Activated CD8-positive, alpha-beta T cell treated with anti-CD3 and anti-CD28 coated beads for 36 hours (primary cell): ENCODE measurements around the gene POLDIP2. TPM values are rescaled to one million over a fixed set of nuclear protein-coding genes. Genes with fewer than 3 reads are reported as not detected.
"Not testable (repeated sequence)": the region's sequence is repeated elsewhere in the genome, so short reads cannot be mapped to it uniquely, and the experiment has no call there.

ENCODE experiments used
- ATAC-seq: fragments of 200-7000 bp; cut with Tn5 transposase; one replicate; pipeline ENCODE4 v1.10.0; 2021; ENCODE audit warnings: mild to moderate bottlenecking, moderate library complexity
- CTCF ChIA-PET: fragments of 350-600 bp; sonication (Branson Sonifier 250); formaldehyde crosslinking; loops from one replicate; lab custom pipeline; 2021; ENCODE audit warnings: antibody characterized with exemption; lab: Charles Lee
- POLR2A ChIA-PET: fragments of 350-600 bp; sonication (Branson Sonifier 250); formaldehyde crosslinking; loops from one replicate; lab custom pipeline; 2021; ENCODE audit warnings: antibody characterized with exemption; lab: Charles Lee
- DNase-seq: peaks from one replicate; pipeline ENCODE4 v3.0.0-alpha.2; 2020
- H3K27ac Mint-ChIP-seq: one replicate; pipeline ENCODE4 v1.8.0; 2021; ENCODE audit warnings: mild to moderate bottlenecking, mixed read lengths
- H3K27me3 Mint-ChIP-seq: one replicate; pipeline ENCODE4 v1.8.0; 2021; ENCODE audit warnings: mixed read lengths
- H3K36me3 Mint-ChIP-seq: one replicate; pipeline ENCODE4 v1.8.0; 2021; ENCODE audit warnings: low read depth, mixed read lengths
- H3K4me1 Mint-ChIP-seq: one replicate; pipeline ENCODE4 v1.8.0; 2021; ENCODE audit warnings: low read depth, mixed read lengths
- H3K4me3 Mint-ChIP-seq: one replicate; pipeline ENCODE4 v1.8.0; 2021; ENCODE audit warnings: mild to moderate bottlenecking, moderate library complexity, mixed read lengths
- H3K9me3 Mint-ChIP-seq: one replicate; pipeline ENCODE4 v1.8.0; 2021; ENCODE audit warnings: mixed read lengths
- CTCF ChIP-seq: fragments of 200-600 bp; IDR thresholded peaks from one replicate; pipeline ENCODE4 v1.8.0; 2022; ENCODE audit warnings: antibody characterized with exemption, mild to moderate bottlenecking
- intact Hi-C: fragments of 100-400 bp; cut with micrococcal nuclease; formaldehyde crosslinking; loops from one replicate; pipeline ENCODE4 v1.10.0; 2022
- total RNA-seq, 2 experiments: library from RNA; stranded (reverse); gene quantifications; one replicate each; pipeline ENCODE4 v1.2.3, GENCODE V29; 2021

Gene POLDIP2
- total RNA-seq, 2 experiments from 2014 or later: 87.6 to 88.7 TPM

DNA sequence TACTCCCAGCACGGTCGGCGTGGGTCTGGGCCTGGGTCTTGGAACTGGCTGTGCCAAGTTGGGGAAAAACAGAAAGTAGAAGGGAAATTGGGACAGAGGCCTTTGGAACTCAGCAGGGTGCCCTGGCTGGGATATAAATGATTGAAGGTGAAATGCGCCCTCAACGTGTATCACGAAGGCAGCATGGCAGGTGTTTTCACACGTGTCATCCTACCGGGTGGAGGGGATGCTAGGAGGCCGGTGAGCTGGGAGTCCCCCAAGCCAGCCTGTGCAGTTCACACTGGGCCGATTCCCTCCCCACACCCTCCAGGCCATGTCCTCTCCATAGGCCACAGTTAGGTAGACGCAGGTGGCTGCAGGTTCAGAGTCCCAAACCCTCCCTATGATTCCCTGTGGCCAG, 15.8 kb downstream of the POLDIP2 start:
- ChIA-PET CTCF (no interaction called here), POLR2A (interaction anchor here (1.2 kb wide), 1 partner anchor 15 kb away, joined by 3 read pairs; no protein-coding TSS in a partner anchor)
- H3K4me3 Mint-ChIP-seq: no peak overlapping the region
- H3K27ac Mint-ChIP-seq: no peak overlapping the region
- H3K4me1 Mint-ChIP-seq: peaks cover 19% of the 10 kb centered on the region
- peaks cover 23% of the 10 kb centered on the region for H3K36me3 Mint-ChIP-seq
- H3K9me3 Mint-ChIP-seq: no peaks in the 10 kb centered on the region
- H3K27me3 Mint-ChIP-seq: no peaks in the 10 kb centered on the region
- DNase-seq (no peak), ATAC-seq (no peak)
- no peak for TF ChIP-seq CTCF
- intact Hi-C loops: no loop called here

- intact Hi-C loops: no loop called here
- H3K27me3 Mint-ChIP-seq: no peaks in the 10 kb centered on the region
- H3K4me1 Mint-ChIP-seq: peaks cover 20% of the 10 kb centered on the region
- no peak for ATAC-seq
- no peak overlapping the region for H3K4me3 Mint-ChIP-seq
- POLR2A ChIA-PET: no interaction called here
- CTCF ChIA-PET: no interaction called here
- peaks cover 16% of the 10 kb centered on the region for H3K36me3 Mint-ChIP-seq
- TF ChIP-seq CTCF: no peak
- no peaks in the 10 kb centered on the region for H3K9me3 Mint-ChIP-seq
- no peak overlapping the region for H3K27ac Mint-ChIP-seq
- no peak for DNase-seq
These were observed 17.0 kb downstream of the POLDIP2 start for GRCh38 chr17:28340374-28340773.

- intact Hi-C loops: no loop called here
- POLR2A ChIA-PET: interaction anchor here (0.6 to 1.5 kb wide), 4 partner anchors 16 to 256 kb away, joined by 3 to 4 read pairs (median 4); no protein-coding TSS in a partner anchor
- no peaks in the 10 kb centered on the region for H3K9me3 Mint-ChIP-seq
These were observed 17.9 kb downstream of the POLDIP2 start for GRCh38 chr17:28339431-28339830.

DNA sequence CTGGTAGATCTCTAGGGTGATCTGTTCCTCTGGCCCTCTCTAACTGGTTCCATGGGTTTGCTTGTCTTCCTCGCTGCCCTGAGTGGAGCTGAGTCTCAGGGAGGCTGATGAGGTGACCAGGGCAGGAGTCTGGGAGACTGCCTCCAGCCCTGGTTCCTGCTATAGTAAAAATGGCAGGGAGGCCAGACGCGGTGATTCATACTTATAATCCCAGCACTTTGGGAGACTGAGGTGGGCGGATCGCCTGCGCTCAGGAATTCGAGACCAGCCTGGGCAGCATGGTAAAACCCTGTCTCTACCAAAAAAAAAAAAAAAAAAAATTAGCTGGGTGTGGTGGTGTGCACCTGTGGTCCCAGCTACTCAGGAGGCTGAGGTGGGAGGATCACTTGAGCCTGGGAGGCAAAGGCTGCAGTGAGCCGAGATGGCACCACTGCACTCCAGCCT, 18.5 kb downstream of the POLDIP2 start:
- peaks cover 13% of the 10 kb centered on the region for H3K36me3 Mint-ChIP-seq
- H3K4me1 Mint-ChIP-seq: peaks cover 31% of the 10 kb centered on the region
- H3K27me3 Mint-ChIP-seq, H3K27ac Mint-ChIP-seq, intact Hi-C loops, DNase-seq, H3K9me3 Mint-ChIP-seq, ATAC-seq, H3K4me3 Mint-ChIP-seq: not testable (repeated sequence)
- ChIA-PET CTCF (interaction anchor here (1.7 kb wide), 1 partner anchor 9 kb away, joined by 7 read pairs; no protein-coding TSS in a partner anchor), POLR2A (interaction anchor here (0.6 to 1.5 kb wide), 4 partner anchors 17 to 256 kb away, joined by 3 to 4 read pairs (median 4); no protein-coding TSS in a partner anchor)

More at GRCh38 chr17:28339431-28339830, 17.9 kb downstream of the POLDIP2 start:
- Mint-ChIP-seq H3K27me3 (no peaks in the 10 kb centered on the region), H3K4me1 (peaks cover 24% of the 10 kb centered on the region), H3K4me3 (no peak overlapping the region), H3K36me3 (peaks cover 16% of the 10 kb centered on the region), H3K27ac (no peak overlapping the region)
- no peak for TF ChIP-seq CTCF
- CTCF ChIA-PET: no interaction called here
- no peak for ATAC-seq
- DNase-seq: no peak

GRCh38 chr17:28338056-28338768, 19.1 kb downstream of the POLDIP2 start:
- CTCF ChIA-PET: interaction anchor here (1.2 to 1.7 kb wide), 2 partner anchors 10 to 87 kb away, joined by 3 to 7 read pairs; no protein-coding TSS in a partner anchor
- intact Hi-C loops: no loop called here

More at GRCh38 chr17:28338056-28338768, 19.1 kb downstream of the POLDIP2 start:
- DNase-seq (no peak), ATAC-seq (no peak)
- Mint-ChIP-seq H3K4me1 (peaks cover 31% of the 10 kb centered on the region), H3K36me3 (peaks cover 12% of the 10 kb centered on the region), H3K9me3 (no peaks in the 10 kb centered on the region), H3K27me3 (no peaks in the 10 kb centered on the region), H3K4me3 (no peak overlapping the region), H3K27ac (no peak overlapping the region)
- POLR2A ChIA-PET: interaction anchor here (1.0 to 1.1 kb wide), 2 partner anchors 18 to 22 kb away, joined by 3 to 4 read pairs; no protein-coding TSS in a partner anchor
- no peak for TF ChIP-seq CTCF
